Smooth muscle cell (in vitro differentiated cells): Measurements from ENCODE around the gene CSMD2. TPM values are rescaled to one million over a fixed set of nuclear protein-coding genes. Genes with fewer than 3 reads are reported as not detected.

Experiments used
- DNase-seq: peaks from one replicate; lab custom pipeline; 2025; ENCODE audit not compliant: unreplicated experiment; lab: John Stamatoyannopoulos, UW
- H2AFZ ChIP-seq: fragments of 200-600 bp; sonication (generic); 2 replicates; pipeline ENCODE4 v1.6.0; 2016; ENCODE audit warnings: antibody characterized with exemption, low read depth, mild to moderate bottlenecking
- H3F3A ChIP-seq: fragments of 200-600 bp; sonication (generic); 2 replicates; pipeline ENCODE4 v1.6.0; 2017; ENCODE audit warnings: antibody characterized with exemption, low read depth
- H3K27ac ChIP-seq: fragments of 200-600 bp; sonication (generic); 2 replicates; pipeline ENCODE4 v1.5.1; 2016; ENCODE audit warnings: low read depth, mild to moderate bottlenecking
- H3K27me3 ChIP-seq: fragments of 200-600 bp; sonication (generic); 2 replicates; pipeline ENCODE4 v1.6.1; 2016; ENCODE audit warnings: low read depth, mild to moderate bottlenecking
- H3K36me3 ChIP-seq: fragments of 200-600 bp; sonication (generic); 2 replicates; pipeline ENCODE4 v1.5.1; 2016; ENCODE audit warnings: low read depth
- H3K4me1 ChIP-seq: fragments of 200-600 bp; sonication (generic); 2 replicates; pipeline ENCODE4 v1.5.1; 2016; ENCODE audit warnings: low read depth
- H3K4me2 ChIP-seq: fragments of 200-600 bp; sonication (generic); 2 replicates; pipeline ENCODE4 v1.6.0; 2016; ENCODE audit warnings: mild to moderate bottlenecking
- H3K4me3 ChIP-seq: fragments of 200-600 bp; sonication (generic); 2 replicates; pipeline ENCODE4 v1.5.1; 2016; ENCODE audit warnings: mild to moderate bottlenecking
- H3K79me2 ChIP-seq: fragments of 200-600 bp; sonication (generic); 2 replicates; pipeline ENCODE4 v1.6.0; 2016; ENCODE audit warnings: low read depth, mild to moderate bottlenecking
- H3K9ac ChIP-seq: fragments of 200-600 bp; sonication (generic); 2 replicates; pipeline ENCODE4 v1.6.0; 2016; ENCODE audit warnings: low read depth
- H3K9me3 ChIP-seq: fragments of 200-600 bp; sonication (generic); replicated peaks from 2 replicates; pipeline ENCODE4 v1.5.1; 2016; ENCODE audit warnings: low read depth
- H4K20me1 ChIP-seq: fragments of 200-600 bp; sonication (generic); 2 replicates; pipeline ENCODE4 v1.6.0; 2016; ENCODE audit warnings: low read depth
- CTCF ChIP-seq: fragments of 200-600 bp; sonication (generic); IDR thresholded peaks from 2 replicates; pipeline ENCODE4 v1.5.1; 2017; ENCODE audit warnings: borderline replicate concordance, mild to moderate bottlenecking, antibody characterized with exemption; ENCODE audit not compliant: insufficient read depth, poor library complexity, severe bottlenecking
- WGBS: methylation state at CpG from one replicate; pipeline ENCODE4 v1.1.7; 2016; ENCODE audit warnings: low lambda C conversion rate; 5-methylcytosine and 5-hydroxymethylcytosine counted together
- polyA plus RNA-seq: library from polyadenylated mRNA; unstranded; fragments of >200 nt; fragmentation: Nextera tagmentation; extraction: Ambion mirVana; gene quantifications from 2 replicates; pipeline ENCODE4 v1.2.1, GENCODE V29; 2016
- total RNA-seq: library from RNA; depleted of rRNA; stranded (reverse); fragments of >200 nt; gene quantifications from 2 replicates; pipeline ENCODE4 v1.2.3, GENCODE V29; 2014

CSMD2 gene
- total and polyA plus RNA-seq, 2 experiments from 2014 or later = 0.65 to 1.8 TPM

GRCh38 chr1:33828059-33828458 lies 337.0 kb downstream of the CSMD2 start:
- no peak for DNase-seq

GRCh38 chr1:33826711-33827110 lies 338.3 kb downstream of the CSMD2 start:
- no peak for DNase-seq

More at GRCh38 chr1:33828059-33828458, 337.0 kb downstream of the CSMD2 start:
- no peaks in the 10 kb centered on the region for H3K4me1 ChIP-seq
- H3K9me3 ChIP-seq = no peaks in the 10 kb centered on the region
- no peaks in the 10 kb centered on the region for H3F3A ChIP-seq
- no peak for TF ChIP-seq CTCF
- no peak overlapping the region for H2AFZ ChIP-seq
- 83% methylated on average over 5 of the region's 5 CpGs for WGBS
- no peaks in the 10 kb centered on the region for H3K27me3 ChIP-seq
- H3K4me3 ChIP-seq = no peak overlapping the region
- no peak overlapping the region for H3K27ac ChIP-seq
- no peak overlapping the region for H3K9ac ChIP-seq
- H3K36me3 ChIP-seq = no peaks in the 10 kb centered on the region
- no peak overlapping the region for H3K4me2 ChIP-seq
- no peaks in the 10 kb centered on the region for H3K79me2 ChIP-seq
- H4K20me1 ChIP-seq = no peaks in the 10 kb centered on the region

GRCh38 chr1:33826311-33826710 lies 338.7 kb downstream of the CSMD2 start:
- Histone ChIP-seq H3K4me1 (no peaks in the 10 kb centered on the region), H4K20me1 (no peaks in the 10 kb centered on the region), H3K4me2 (no peak overlapping the region), H3K9ac (no peak overlapping the region), H3K27me3 (no peaks in the 10 kb centered on the region), H3F3A (no peaks in the 10 kb centered on the region), H2AFZ (no peak overlapping the region), H3K79me2 (no peaks in the 10 kb centered on the region), H3K4me3 (no peak overlapping the region), H3K9me3 (no peaks in the 10 kb centered on the region), H3K27ac (no peak overlapping the region), H3K36me3 (no peaks in the 10 kb centered on the region)
- no peak for DNase-seq
- TF ChIP-seq CTCF = no peak

More at GRCh38 chr1:33826711-33827110, 338.3 kb downstream of the CSMD2 start:
- H3K36me3 ChIP-seq = no peaks in the 10 kb centered on the region
- H4K20me1 ChIP-seq = no peaks in the 10 kb centered on the region
- no peaks in the 10 kb centered on the region for H3K79me2 ChIP-seq
- no peaks in the 10 kb centered on the region for H3F3A ChIP-seq
- H3K27me3 ChIP-seq = no peaks in the 10 kb centered on the region
- WGBS = 78% methylated on average over 5 of the region's 5 CpGs
- H3K4me2 ChIP-seq = no peak overlapping the region
- no peaks in the 10 kb centered on the region for H3K9me3 ChIP-seq
- no peak overlapping the region for H3K4me3 ChIP-seq
- no peak overlapping the region for H3K27ac ChIP-seq
- H3K4me1 ChIP-seq = no peaks in the 10 kb centered on the region
- no peak for TF ChIP-seq CTCF
- H2AFZ ChIP-seq = no peak overlapping the region
- H3K9ac ChIP-seq = no peak overlapping the region

- Histone ChIP-seq H4K20me1 (no peaks in the 10 kb centered on the region), H3K9ac (no peak overlapping the region), H3F3A (no peaks in the 10 kb centered on the region), H3K79me2 (no peaks in the 10 kb centered on the region), H3K27ac (no peak overlapping the region), H3K27me3 (no peaks in the 10 kb centered on the region), H3K4me3 (no peak overlapping the region), H3K36me3 (no peaks in the 10 kb centered on the region), H3K4me1 (no peaks in the 10 kb centered on the region), H3K9me3 (no peaks in the 10 kb centered on the region), H2AFZ (no peak overlapping the region), H3K4me2 (no peak overlapping the region)
- WGBS = 85% methylated on average over 10 of the region's 10 CpGs
- TF ChIP-seq CTCF = no peak
- DNase-seq = no peak
These were observed 339.5 kb downstream of the CSMD2 start for GRCh38 chr1:33825506-33825905.
